GM23248 (cell line): ENCODE measurements around the gene AKAP11. TPM values are rescaled to one million over a fixed set of nuclear protein-coding genes. Genes with fewer than 3 reads are reported as not detected.

Experiments
- DNase-seq: peaks from one replicate; pipeline ENCODE4 v3.0.0-alpha.2; 2015
- H2AFZ ChIP-seq: fragments of 200-600 bp; sonication (generic); 2 replicates; pipeline ENCODE4 v1.6.1; 2016; ENCODE audit warnings: antibody characterized with exemption
- H3F3A ChIP-seq: fragments of 200-600 bp; sonication (generic); 2 replicates; pipeline ENCODE4 v1.6.1; 2016; ENCODE audit warnings: mild to moderate bottlenecking, antibody characterized with exemption, mixed run types; ENCODE audit not compliant: insufficient read depth
- H3K27ac ChIP-seq: fragments of 200-600 bp; sonication (generic); 2 replicates; pipeline ENCODE4 v1.5.1; 2016; ENCODE audit warnings: mild to moderate bottlenecking
- H3K27me3 ChIP-seq: fragments of 200-600 bp; sonication (generic); replicated peaks from 2 replicates; pipeline ENCODE4 v1.6.1; 2016; ENCODE audit warnings: mild to moderate bottlenecking; ENCODE audit not compliant: insufficient read depth
- H3K36me3 ChIP-seq: fragments of 200-600 bp; sonication (generic); 2 replicates; pipeline ENCODE4 v1.6.1; 2016; ENCODE audit warnings: low read depth, mild to moderate bottlenecking
- H3K4me1 ChIP-seq: fragments of 200-600 bp; sonication (generic); 2 replicates; pipeline ENCODE4 v1.6.1; 2016; ENCODE audit warnings: mild to moderate bottlenecking; ENCODE audit not compliant: insufficient read depth
- H3K4me2 ChIP-seq: fragments of 200-600 bp; sonication (generic); one replicate; pipeline ENCODE4 v1.6.1; 2016; ENCODE audit warnings: mild to moderate bottlenecking; ENCODE audit not compliant: unreplicated experiment
- H3K4me3 ChIP-seq: fragments of 200-600 bp; sonication (generic); 2 replicates; pipeline ENCODE4 v1.5.1; 2016; ENCODE audit warnings: mild to moderate bottlenecking
- H3K79me2 ChIP-seq: fragments of 200-600 bp; sonication (generic); 2 replicates; pipeline ENCODE4 v1.6.1; 2016; ENCODE audit warnings: mild to moderate bottlenecking; ENCODE audit not compliant: insufficient read depth
- H3K9ac ChIP-seq: fragments of 200-600 bp; sonication (generic); 2 replicates; pipeline ENCODE4 v1.6.1; 2016; ENCODE audit warnings: mild to moderate bottlenecking
- H3K9me2 ChIP-seq: fragments of 200-600 bp; sonication (generic); 2 replicates; pipeline ENCODE4 v1.6.1; 2016; ENCODE audit warnings: mixed run types, mild to moderate bottlenecking, moderate library complexity; ENCODE audit not compliant: insufficient read depth
- H3K9me3 ChIP-seq: fragments of 200-600 bp; sonication (generic); one replicate; pipeline ENCODE4 v1.6.1; 2017; ENCODE audit warnings: low read depth
- H4K20me1 ChIP-seq: fragments of 200-600 bp; sonication (generic); 2 replicates; pipeline ENCODE4 v1.6.0; 2016; ENCODE audit not compliant: insufficient read depth
- EZH2 ChIP-seq: fragments of 200-600 bp; sonication (generic); IDR thresholded peaks from 2 replicates; pipeline ENCODE4 v1.6.1; 2018; ENCODE audit warnings: antibody characterized with exemption, mild to moderate bottlenecking; ENCODE audit not compliant: insufficient read depth, poor library complexity, severe bottlenecking
- EZH2phosphoT487 ChIP-seq: fragments of 200-600 bp; sonication (generic); IDR thresholded peaks from 2 replicates; pipeline ENCODE4 v1.6.1; 2018; ENCODE audit warnings: antibody characterized with exemption, moderate library complexity, mild to moderate bottlenecking, low read depth; ENCODE audit not compliant: insufficient read depth
- WGBS, 2 experiments: methylation state at CpG; one replicate each; pipeline ENCODE4 v1.1.6; 2015 to 2017; ENCODE audit warnings: low lambda C conversion rate in 2 of 2, low coverage in 1 of 2; ENCODE audit errors: missing lambda C conversion rate in 2 of 2; 5-methylcytosine and 5-hydroxymethylcytosine counted together
- in situ Hi-C: fragments of 300-500 bp; cut with MboI; formaldehyde crosslinking; loops from 2 replicates; pipeline ENCODE4 v1.15.0; 2020
- polyA plus RNA-seq: library from polyadenylated mRNA; unstranded; fragments of >200 nt; fragmentation: Nextera tagmentation; extraction: Ambion mirVana; gene quantifications from 2 replicates; pipeline ENCODE4 v1.2.1, GENCODE V29; 2016
- total RNA-seq: library from RNA; depleted of rRNA; stranded (reverse); fragments of >200 nt; shearing (Covaris generic); gene quantifications from 2 replicates; pipeline ENCODE4 v1.2.3, GENCODE V29; 2014

Gene AKAP11
- total and polyA plus RNA-seq, 2 experiments from 2014 or later = 5.3 to 25.3 TPM

GRCh38 chr13:42331009-42331408, 59.1 kb downstream of the AKAP11 start:
- Histone ChIP-seq H3K9me3 (no peaks in the 10 kb centered on the region), H2AFZ (no peak overlapping the region), H3K9ac (no peak overlapping the region), H3K9me2 (no peaks in the 10 kb centered on the region), H3K4me2 (no peak overlapping the region), H4K20me1 (no peaks in the 10 kb centered on the region), H3K27ac (no peak overlapping the region), H3F3A (no peaks in the 10 kb centered on the region), H3K4me1 (0 out of 2 replicates have a peak, but pooled peaks cover 2% of the 10 kb centered on the region), H3K36me3 (no peaks in the 10 kb centered on the region), H3K79me2 (no peaks in the 10 kb centered on the region), H3K4me3 (no peak overlapping the region), H3K27me3 (no peaks in the 10 kb centered on the region; the same call in 1 of the 2 replicates)
- TF ChIP-seq EZH2 = no peak
- no peak for TF ChIP-seq EZH2phosphoT487
- DNase-seq = peak; percentile 54
- in situ Hi-C loops = no loop called here

- H3K9ac ChIP-seq = no peak overlapping the region
- no peak for TF ChIP-seq EZH2
- no peak for TF ChIP-seq EZH2phosphoT487
- no peaks in the 10 kb centered on the region for H3K9me3 ChIP-seq
- H4K20me1 ChIP-seq = no peaks in the 10 kb centered on the region
- H2AFZ ChIP-seq = no peak overlapping the region
- 0 out of 2 replicates have a peak, but pooled peaks cover 2% of the 10 kb centered on the region for H3K4me1 ChIP-seq
- in situ Hi-C loops = no loop called here
- H3K9me2 ChIP-seq = no peaks in the 10 kb centered on the region
- no peak overlapping the region for H3K27ac ChIP-seq
- no peak overlapping the region for H3K4me2 ChIP-seq
- H3K79me2 ChIP-seq = no peaks in the 10 kb centered on the region
- H3K4me3 ChIP-seq = no peak overlapping the region
- no peaks in the 10 kb centered on the region for H3F3A ChIP-seq
- WGBS, 2 experiments = 46 to 48% methylated on average over 12 of the region's 12 CpGs
- H3K27me3 ChIP-seq = peaks cover 9% of the 10 kb centered on the region; the same call in 1 of the 2 replicates
- no peaks in the 10 kb centered on the region for H3K36me3 ChIP-seq
- DNase-seq = peak; percentile 42
Observed at GRCh38 chr13:42333613-42334328, 61.8 kb downstream of the AKAP11 start.

GRCh38 chr13:42334329-42334706, 62.4 kb downstream of the AKAP11 start:
- H3K79me2 ChIP-seq = no peaks in the 10 kb centered on the region
- H3K4me1 ChIP-seq = 0 out of 2 replicates have a peak, but pooled peaks cover 2% of the 10 kb centered on the region
- no peaks in the 10 kb centered on the region for H3F3A ChIP-seq
- H3K36me3 ChIP-seq = no peaks in the 10 kb centered on the region
- H3K4me3 ChIP-seq = no peak overlapping the region
- WGBS, 2 experiments = 59 to 69% methylated on average over 6 of the region's 6 CpGs
- DNase-seq = no peak
- H4K20me1 ChIP-seq = no peaks in the 10 kb centered on the region
- no peak overlapping the region for H2AFZ ChIP-seq
- H3K9ac ChIP-seq = no peak overlapping the region
- no peak overlapping the region for H3K4me2 ChIP-seq
- H3K27ac ChIP-seq = no peak overlapping the region
- in situ Hi-C loops = no loop called here
- peaks cover 15% of the 10 kb centered on the region; the same call in 1 of the 2 replicates for H3K27me3 ChIP-seq
- no peaks in the 10 kb centered on the region for H3K9me2 ChIP-seq
- no peaks in the 10 kb centered on the region for H3K9me3 ChIP-seq
- TF ChIP-seq EZH2phosphoT487 (no peak), EZH2 (no peak)

GRCh38 chr13:42337808-42338600, 66.1 kb downstream of the AKAP11 start:
- Histone ChIP-seq H3K9ac (no peak overlapping the region), H4K20me1 (no peaks in the 10 kb centered on the region), H3K9me2 (no peaks in the 10 kb centered on the region), H3K27me3 (peaks cover 29% of the 10 kb centered on the region), H2AFZ (no peak overlapping the region), H3K4me2 (no peak overlapping the region), H3F3A (no peaks in the 10 kb centered on the region), H3K79me2 (no peaks in the 10 kb centered on the region), H3K36me3 (no peaks in the 10 kb centered on the region), H3K4me3 (no peak overlapping the region), H3K27ac (no peak overlapping the region), H3K9me3 (no peaks in the 10 kb centered on the region), H3K4me1 (no peaks in the 10 kb centered on the region)
- no peak for TF ChIP-seq EZH2
- no peak for TF ChIP-seq EZH2phosphoT487
- DNase-seq = no peak
- in situ Hi-C loops = no loop called here
- WGBS, 2 experiments = 37 to 40% methylated on average over 7 of the region's 7 CpGs
